GM19193 (cell line): ENCODE measurements around the gene FAM163A.

Experiments
- POLR2A ChIP-seq: IDR thresholded peaks from 4 replicates; pipeline ENCODE4 v1.6.1; 2011; ENCODE audit not compliant: insufficient read depth, insufficient read length; ENCODE audit errors: extremely low read depth

Gene FAM163A

GRCh38 chr1:179815641-179816040 lies 72.5 kb downstream of the FAM163A start:
- no peak for TF ChIP-seq POLR2A

DNA sequence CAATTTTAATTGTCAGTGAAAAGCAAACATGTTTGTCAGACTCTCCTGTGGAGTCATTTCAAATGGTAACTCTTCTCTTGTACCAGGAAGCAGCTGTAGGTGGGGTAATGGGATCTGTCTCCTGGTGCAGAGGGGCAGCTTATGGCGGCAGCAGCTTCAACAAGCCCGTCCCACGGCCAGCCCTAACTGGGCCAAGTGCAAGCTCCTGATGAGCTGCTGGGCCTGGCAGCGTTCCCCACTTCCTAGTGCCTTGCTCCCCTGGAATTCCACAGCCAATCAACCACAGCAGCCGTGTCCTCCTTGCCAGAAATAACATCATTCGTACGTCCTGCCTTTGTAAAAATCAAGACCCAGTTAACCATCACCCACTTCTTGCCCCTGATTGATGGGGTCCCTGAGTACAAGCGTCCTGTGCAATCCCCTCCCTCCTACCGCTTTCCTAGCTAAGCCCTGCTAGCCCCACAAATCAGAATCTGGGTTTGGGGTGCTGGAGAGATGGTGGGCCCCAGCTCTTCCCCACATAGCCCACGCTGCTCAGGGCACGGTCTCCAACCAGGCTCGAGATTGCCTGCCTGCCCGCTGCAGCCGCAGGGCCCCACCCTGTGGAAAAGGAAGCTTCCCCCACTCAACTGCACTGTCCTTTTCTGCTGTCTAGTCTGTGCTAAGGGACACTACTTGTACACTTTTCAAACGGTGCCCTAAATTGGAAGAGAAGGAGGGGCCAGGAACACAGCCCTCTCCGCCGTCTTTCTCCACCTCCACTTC lies 73.3 kb downstream of the FAM163A start:
- TF ChIP-seq POLR2A, result no peak

DNA sequence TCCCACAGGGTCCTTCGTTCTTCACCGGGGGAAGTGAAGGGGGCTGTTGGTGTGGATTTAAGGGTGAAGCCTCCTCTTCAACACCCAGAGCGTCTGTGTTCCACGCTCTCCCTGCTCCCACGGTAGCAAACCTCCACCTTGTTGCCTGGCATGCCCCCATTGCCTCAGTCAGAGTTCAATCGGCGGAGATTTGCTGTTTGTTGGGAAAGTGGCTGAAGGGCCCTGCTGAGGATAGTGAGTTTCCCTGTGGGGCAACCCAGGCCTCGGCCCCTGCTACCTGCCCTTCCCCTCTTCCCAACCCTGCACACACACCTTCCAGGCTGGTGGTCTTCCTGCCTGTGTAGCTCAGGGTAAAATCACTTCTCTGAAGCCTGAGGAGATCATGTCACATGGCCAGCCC lies 74.0 kb downstream of the FAM163A start:
- TF ChIP-seq POLR2A, result no peak

GRCh38 chr1:179817789-179818188 lies 74.7 kb downstream of the FAM163A start:
- TF ChIP-seq POLR2A, result no peak

DNA sequence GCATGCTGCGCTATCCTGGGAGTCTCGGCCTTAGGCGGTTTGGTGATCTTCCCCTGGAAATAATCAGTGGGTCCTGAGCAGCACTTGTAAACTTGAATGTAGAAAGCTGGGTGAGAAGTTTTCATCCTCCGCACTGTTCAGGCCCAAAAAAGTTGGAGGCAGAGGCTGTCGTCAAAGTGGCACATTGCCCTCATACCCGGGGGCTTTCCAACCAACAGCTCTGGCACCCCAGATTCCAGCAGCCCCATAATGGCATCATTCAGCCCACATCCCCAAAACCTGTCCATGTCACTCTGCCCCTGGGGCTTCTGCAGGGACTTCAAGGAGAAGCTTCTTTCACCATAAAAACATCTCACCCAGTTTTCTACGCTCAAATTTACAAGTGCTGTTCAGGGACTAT lies 75.2 kb downstream of the FAM163A start:
- TF ChIP-seq POLR2A, result no peak

- TF ChIP-seq POLR2A, result no peak
Observed at GRCh38 chr1:179818743-179819173, 75.7 kb downstream of the FAM163A start.

DNA sequence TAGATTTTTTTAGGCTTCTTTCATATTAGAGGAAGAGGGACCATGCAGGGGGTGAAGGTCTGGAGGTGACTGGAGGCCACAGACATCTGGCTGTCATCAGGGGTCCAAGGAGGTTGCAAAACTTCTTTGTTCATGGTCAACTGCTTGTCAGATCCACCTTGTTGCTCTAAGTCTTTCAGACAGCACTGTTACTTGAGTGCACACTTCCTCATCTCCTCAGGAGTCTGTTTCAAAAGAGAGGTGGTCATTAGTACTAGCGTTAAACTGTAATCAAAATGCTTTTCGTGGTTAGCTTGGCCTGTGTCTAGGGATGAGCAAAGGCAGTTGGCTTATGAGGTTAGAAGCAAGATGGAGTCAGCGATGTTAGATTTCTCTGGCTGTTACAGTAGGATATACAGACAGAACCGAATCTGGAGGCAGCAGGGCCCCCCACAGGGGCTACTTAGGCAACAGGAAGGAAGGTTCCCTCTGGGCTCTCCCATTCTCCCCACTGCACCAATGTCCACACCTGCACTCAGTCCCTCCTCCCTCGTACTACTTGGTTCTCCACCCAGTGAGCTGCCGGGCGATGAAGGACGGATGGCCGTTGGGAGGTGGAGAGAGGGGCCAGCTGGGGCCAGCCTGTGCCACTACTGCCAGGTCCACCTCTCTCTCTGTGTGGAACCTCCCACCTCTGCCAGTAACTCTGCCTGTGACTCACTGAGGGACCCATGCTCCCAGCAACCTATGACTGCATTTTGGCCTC lies 77.3 kb downstream of the FAM163A start:
- TF ChIP-seq POLR2A, result no peak

DNA sequence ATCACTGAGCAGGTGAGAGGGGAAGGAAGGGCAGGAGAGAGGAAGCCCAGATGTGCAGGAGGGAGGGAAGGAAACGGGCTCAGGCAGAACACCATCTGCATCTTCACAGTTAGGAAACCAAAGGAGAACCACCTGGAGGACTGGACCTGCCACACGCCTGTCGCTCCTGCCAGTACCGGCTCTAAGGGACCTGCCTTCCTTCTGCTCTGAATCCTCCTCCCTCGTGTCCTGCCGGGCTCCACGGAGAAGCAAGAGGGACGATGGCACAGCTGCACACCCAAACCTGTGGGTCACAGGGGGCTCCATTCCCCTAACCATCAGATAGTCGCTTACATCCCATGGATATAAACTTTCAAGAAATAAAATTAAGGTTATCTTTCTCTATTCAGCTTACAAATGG lies 78.4 kb downstream of the FAM163A start:
- no peak for TF ChIP-seq POLR2A

GRCh38 chr1:179822065-179822464 lies 79.0 kb downstream of the FAM163A start:
- no peak for TF ChIP-seq POLR2A

- TF ChIP-seq POLR2A, result no peak
Observed at GRCh38 chr1:179823693-179824092, 80.6 kb downstream of the FAM163A start.

GRCh38 chr1:179824265-179824664 lies 81.2 kb downstream of the FAM163A start:
- TF ChIP-seq POLR2A, result no peak

DNA sequence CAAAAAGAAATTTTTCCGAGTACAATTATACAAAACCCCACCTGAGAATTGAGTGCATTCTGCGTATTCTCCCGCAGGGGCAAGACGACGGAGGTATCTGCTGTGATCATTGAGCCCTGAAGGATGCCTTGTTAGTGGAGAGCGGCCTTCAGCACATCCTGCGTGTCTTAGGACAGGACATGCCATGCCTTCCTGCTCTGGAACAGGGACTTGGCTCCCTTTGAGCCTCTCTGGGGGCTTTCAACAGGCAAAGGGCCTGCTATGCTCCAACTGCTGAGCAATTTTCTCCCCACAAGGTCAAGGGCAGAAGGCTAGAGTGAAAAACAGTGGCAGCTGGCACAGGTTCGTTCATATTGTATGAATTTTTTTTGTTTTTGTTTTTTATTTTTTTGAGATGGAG lies 82.1 kb downstream of the FAM163A start:
- no peak for TF ChIP-seq POLR2A

DNA sequence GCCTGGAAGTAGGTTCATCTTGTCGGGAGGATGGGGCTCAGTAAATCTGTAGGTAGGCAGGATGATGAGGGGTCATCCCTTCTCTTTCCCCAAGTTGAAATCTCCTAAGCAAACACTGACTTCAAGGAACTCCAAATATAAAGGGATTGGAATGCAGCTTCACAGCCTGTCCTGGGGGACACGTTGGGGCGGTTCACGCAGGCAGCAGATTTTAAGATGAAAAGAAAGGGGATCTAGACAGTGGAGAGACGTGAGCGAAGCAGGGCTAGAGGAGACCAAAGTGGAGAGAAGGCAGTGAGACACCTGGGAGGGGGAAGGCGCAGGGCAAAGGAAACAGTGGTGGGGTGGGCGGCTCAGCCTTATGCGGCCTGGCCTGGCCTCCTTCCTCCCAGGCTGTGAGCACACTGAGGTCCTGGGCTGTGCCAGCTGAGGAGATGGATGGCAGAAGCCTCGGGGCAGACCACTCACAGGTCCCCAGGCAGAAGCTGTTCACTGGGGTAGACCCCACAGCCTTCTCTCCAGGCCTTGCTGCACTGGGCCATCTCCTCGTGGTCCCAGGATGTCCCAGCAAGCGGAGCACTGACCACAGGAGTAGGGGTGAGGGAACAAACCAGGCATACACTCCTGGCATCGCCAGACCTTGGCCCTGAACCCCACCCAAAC lies 82.8 kb downstream of the FAM163A start:
- TF ChIP-seq POLR2A, result no peak

DNA sequence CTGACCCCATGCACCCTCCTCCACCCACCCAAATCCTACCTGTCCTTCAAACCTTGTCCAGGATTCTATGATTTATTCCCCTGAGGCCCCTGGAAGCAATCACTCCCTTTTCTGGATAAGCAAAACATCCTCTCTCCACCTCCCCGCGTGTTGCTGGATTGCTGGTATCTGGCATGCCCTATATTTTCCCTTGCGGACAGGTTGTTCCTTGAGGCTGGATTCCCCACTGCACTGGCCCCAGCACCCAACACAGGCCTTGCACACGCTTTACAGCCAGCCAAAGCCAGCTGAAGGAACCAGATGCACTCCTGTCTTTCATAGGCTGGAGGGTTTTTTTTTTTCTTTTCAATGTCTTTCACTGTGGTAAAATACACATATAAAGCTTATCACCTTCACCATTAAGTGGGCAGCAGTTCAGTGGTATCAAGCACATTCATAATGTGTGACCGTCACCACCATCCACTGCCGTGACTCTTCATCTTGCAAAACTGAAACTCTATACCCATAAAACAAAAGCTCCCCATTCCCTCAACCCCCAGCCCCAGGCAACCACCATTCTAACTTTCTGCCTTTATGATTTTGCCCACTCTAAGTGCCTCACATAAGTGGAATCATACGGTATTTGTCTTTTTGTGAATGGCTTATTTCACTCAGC lies 83.7 kb downstream of the FAM163A start:
- no peak for TF ChIP-seq POLR2A

GRCh38 chr1:179828554-179829110 lies 85.5 kb downstream of the FAM163A start:
- TF ChIP-seq POLR2A, result no peak
